HG02973 (cell line): ENCODE measurements around the gene NFIB.

Experiments
- ATAC-seq: cut with Tn5 transposase; IDR thresholded peaks from one replicate; pipeline ENCODE4 v1.9.1; 2021; ENCODE audit warnings: moderate library complexity; ENCODE audit not compliant: unreplicated experiment

Gene NFIB

DNA sequence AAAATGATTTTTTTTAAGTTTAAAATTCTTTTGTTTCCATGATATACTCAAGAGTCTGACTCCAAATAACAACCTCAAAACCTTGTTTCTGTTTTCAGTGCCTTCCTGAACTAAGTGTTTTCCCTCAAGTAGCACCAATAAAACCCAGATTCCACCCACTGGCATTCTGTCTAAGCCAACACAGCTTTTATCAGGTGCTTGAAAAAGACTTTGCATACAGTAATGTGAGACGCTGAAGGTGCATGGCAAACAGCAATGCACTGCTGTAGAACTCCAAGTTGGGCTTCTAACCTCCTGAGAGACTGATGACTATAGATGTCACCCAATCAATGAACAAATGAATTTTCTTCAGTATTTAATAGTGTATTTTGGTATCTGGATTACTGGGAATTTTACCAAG is 95.7 kb downstream of the NFIB start:
- ATAC-seq, result no peak

- ATAC-seq, result no peak
Observed at GRCh38 chr9:14216612-14217194, 97.2 kb downstream of the NFIB start.

DNA sequence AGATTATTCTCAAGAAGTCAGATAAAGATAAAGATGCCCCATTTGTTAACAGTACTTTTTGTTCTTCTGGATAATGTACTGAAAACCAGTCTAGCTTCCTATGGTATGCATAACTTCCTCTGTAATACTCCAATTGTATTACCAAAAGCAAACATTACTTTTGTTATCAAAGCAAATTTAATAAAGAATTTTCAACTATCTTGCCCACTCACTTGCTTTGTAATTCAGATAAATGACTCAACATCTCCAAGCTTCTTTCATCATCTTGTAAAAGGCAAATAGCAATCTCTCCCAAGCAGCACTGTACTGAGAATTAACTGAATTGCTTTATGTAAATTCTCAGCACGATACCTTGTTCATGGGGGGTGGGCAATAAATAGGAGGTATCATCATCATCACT is 98.3 kb downstream of the NFIB start:
- ATAC-seq, result no peak

DNA sequence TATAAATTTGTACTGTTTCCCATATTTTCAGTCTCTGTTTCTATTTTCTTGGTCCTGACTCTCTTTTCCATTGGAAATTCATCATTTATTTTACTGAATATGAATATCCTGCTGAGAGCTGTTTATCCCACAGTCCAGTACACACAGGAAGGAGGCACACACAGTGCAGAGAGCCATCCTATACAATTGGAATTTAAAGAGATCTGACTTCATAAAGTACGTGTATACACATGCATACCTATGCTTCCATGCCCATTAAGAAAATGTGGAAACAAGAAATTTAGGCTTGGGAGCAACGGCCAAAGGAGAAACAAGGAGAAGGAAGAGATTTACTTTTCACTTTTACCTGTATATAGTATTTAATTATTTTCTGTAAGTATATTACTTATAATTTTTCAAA is 99.2 kb downstream of the NFIB start:
- no peak for ATAC-seq

DNA sequence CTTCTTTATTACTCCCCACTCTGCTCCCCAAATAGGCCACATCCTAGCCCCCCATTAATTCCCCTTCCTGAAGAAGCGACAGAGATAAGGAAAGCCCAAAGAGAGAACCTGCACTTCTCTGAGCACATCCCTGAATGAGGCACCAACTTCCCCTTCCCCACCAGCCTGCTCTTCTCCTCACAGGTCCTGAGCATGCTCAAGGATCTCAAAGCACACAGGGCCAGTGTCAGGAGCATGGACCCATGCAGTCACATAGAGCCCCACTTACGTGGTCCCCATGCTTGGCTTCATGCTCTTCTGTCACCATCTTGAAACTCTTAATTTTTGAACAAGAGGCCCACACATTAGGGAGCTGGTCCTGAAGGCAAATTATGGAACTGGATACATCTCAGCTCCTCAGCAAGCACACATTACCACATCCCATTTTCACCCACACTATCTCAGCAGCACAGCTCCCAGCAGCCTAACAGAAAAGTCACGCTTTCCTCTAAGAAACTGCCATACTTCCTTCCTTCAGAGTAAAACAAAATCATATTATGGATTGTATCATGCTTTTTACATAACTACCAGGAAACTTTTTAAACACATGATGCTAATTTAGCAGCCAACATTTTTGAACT is 99.8 kb downstream of the NFIB start:
- ATAC-seq, result no peak

DNA sequence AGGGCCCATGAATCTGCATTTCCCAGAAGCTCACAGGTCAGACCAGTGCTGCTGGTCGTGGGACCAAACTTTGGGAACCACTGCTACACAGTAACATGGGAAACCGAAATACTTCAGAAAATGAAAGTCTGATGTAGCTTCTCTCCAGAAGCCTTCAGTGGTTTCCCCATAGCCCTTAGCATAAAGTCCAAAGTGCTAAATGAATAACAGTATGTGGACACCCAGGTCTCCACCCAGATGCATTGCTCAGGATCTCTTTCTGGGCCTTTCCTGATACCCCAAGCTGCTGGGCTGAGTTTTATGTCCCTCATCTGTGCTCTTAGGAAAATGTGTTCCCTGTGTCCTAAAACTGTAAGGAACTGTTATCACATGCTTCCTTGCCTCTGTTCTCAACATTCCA is 100.4 kb downstream of the NFIB start:
- no peak for ATAC-seq

- ATAC-seq, result no peak
Observed at GRCh38 chr9:14212697-14213420, 101.1 kb downstream of the NFIB start.

GRCh38 chr9:14212077-14212476 is 101.9 kb downstream of the NFIB start:
- no peak for ATAC-seq

DNA sequence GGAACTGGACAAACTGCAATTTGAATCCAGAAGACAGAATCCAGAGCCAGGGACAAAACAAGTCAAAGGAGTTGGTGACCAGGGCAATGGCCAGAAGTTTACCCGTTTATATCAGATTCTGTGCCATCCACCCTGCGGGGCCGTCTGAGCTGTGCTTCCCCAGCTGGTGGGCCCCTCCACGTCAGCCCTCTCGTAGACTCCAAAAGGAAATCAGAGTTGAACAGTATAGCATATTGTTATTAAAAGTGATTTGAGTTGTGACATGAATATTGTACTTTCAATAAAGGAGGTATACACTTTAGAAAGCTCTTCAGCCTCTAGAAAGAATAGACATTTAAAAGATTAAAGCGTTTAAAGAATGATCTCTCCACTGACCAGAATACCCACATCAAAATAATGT is 102.4 kb downstream of the NFIB start:
- no peak for ATAC-seq

- no peak for ATAC-seq
Observed at GRCh38 chr9:14210428-14210827, 103.5 kb downstream of the NFIB start.

- ATAC-seq, result no peak
Observed at GRCh38 chr9:14209399-14210345, 104.3 kb downstream of the NFIB start.

GRCh38 chr9:14207352-14207995 is 106.5 kb downstream of the NFIB start:
- ATAC-seq, result no peak

- no peak for ATAC-seq
Observed at GRCh38 chr9:14205463-14205862, 108.5 kb downstream of the NFIB start.

DNA sequence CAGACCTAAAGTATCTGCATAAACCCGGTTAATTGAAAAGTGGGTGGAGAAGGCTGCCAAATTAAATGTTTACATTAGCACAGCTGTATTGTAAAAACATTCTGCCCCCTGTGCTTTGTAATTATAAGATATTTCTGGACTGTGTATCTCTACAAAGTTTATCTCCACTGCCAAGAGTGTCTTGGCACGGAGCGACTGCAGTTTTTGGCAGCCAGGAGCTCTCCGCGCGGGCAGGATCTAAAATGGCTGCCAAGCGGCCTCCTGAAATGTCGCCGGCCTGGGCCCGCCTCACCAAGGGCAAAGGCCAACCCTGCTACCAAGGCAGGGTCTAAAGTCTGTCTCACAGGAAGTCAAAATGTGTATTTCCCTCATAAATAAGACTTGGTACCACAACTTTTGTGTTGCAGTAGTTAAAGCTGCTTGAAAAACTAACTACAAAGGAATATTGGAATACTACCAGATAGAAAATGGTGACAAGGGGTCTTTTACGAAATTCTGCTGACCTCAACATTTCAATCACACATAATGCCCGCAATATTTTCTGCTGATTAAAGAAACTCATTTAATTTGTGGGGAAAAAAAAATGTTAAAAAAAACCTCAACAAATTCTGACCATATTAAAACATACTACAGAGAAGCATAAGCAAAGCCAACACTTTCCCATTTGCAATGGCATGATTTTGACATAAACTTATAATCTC is 110.4 kb downstream of the NFIB start:
- no peak for ATAC-seq

DNA sequence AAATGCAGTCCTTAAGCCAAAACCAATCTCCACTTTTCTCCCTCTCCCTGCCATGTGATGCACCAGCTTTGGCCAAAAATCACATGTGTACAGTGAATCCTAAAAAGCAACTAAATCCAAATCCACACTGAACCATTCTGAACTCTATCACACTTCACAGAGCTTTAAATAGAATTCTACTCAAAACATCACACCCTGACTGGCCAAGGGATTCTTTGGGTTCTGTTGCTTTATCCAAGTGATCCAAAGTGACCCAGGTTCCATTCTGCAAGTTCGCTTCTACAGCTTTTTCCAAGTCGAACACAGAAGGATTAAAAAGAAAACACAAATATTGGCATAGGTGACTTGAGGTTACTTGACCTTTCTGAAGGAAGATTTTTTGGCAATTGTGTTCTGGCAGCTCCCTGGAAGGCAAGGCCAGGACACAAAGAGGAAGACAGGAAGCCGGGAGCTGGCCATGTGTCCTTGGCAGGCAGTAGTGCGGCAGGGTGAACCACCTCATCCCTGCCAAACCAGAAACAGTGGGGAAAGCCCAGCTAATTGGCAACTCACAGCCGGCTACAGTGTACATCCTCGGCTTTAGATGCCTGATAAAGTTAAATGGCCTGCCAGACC is 115.0 kb downstream of the NFIB start:
- no peak for ATAC-seq

DNA sequence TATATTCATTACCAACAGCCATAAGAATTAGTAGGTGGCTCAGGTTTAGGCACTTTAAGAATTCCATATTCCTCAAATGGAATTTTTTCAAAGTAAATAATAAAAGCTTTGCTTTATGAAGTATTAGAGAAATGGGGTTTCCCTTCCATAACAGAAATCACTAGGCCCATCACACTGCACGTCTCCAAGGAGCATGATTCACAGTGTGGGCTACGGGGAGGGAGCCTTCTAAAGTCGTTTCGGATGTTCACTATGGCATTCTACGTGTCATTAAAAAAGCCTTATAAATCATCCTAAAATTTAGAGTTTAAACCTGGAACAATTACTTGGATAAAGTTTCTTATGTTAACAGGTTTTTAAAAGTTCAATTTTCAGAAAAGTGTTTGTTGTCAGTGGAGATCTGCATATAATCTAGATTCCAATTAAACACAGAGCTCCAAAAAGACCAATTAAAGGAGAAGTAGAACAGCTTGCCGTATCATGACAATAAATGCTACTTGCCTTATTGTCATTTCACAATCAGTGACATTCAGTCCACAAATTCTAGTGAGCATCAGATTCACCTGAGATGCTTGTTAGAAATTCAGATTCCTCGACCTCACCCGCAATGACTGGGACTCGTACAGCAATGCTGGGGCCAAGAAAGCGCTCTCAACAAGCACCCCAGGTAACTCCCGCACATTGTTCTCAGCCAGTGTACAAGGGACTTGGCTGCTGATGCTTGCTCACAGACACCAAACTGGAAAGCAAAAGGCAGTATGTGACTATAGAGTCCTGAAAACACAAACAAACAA is 115.7 kb downstream of the NFIB start:
- no peak for ATAC-seq

GRCh38 chr9:14197325-14197858 is 116.5 kb downstream of the NFIB start:
- no peak for ATAC-seq

GRCh38 chr9:14193328-14193990 is 120.5 kb downstream of the NFIB start:
- ATAC-seq, result no peak
